Breast epithelium (tissue), 3 donors: ENCODE data around the gene PCDHA1.

Experiments
- POLR2A ChIP-seq: fragments of 450-650 bp; IDR thresholded peaks from one replicate; pipeline ENCODE4 v1.6.1; 2016; ENCODE audit warnings: antibody characterized with exemption, mild to moderate bottlenecking, moderate library complexity
- POLR2AphosphoS5 ChIP-seq, 3 donors: sonication (generic); formaldehyde crosslinking; IDR thresholded peaks; one replicate each; pipeline ENCODE4 v1.6.1; 2017; ENCODE audit warnings: antibody characterized with exemption in 3 of 3
- TF ChIP-seq, protein P1 (sequence below), 3 donors: fragments of 450-650 bp; IDR thresholded peaks; one replicate each; pipeline ENCODE4 v1.5.1; 2016 to 2017; ENCODE audit warnings: antibody characterized with exemption in 3 of 3, mild to moderate bottlenecking in 3 of 3, moderate library complexity in 3 of 3

DNA sequence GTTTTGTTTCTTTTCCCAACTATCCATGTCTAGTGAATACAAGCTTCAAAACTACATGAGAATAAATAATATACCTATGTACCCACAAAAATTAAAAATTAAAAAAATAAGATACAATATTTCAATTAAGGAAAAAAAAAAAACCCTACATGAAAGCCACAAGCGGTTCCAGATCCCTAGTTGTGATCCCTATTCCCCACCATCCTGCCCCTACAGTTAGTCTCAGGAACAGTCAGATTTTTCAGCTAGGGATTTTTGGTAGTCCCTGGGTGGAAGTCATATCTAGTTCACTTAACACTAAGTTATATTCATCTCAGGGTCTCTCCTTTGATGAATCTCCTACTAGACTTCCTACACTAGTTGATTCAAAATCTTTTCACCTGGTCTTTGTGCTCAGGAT, 246.7 kb downstream of the PCDHA1 start:
- TF ChIP-seq, protein P1, sequence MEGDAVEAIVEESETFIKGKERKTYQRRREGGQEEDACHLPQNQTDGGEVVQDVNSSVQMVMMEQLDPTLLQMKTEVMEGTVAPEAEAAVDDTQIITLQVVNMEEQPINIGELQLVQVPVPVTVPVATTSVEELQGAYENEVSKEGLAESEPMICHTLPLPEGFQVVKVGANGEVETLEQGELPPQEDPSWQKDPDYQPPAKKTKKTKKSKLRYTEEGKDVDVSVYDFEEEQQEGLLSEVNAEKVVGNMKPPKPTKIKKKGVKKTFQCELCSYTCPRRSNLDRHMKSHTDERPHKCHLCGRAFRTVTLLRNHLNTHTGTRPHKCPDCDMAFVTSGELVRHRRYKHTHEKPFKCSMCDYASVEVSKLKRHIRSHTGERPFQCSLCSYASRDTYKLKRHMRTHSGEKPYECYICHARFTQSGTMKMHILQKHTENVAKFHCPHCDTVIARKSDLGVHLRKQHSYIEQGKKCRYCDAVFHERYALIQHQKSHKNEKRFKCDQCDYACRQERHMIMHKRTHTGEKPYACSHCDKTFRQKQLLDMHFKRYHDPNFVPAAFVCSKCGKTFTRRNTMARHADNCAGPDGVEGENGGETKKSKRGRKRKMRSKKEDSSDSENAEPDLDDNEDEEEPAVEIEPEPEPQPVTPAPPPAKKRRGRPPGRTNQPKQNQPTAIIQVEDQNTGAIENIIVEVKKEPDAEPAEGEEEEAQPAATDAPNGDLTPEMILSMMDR (IDR thresholded peaks at IDR 0.05): no peak
- TF ChIP-seq POLR2AphosphoS5 (IDR thresholded peaks at IDR 0.05) (no peak), POLR2A (no peak)
